ENCODE data around the gene RANBP17. TPM values are rescaled to one million over a fixed set of nuclear protein-coding genes. Genes with fewer than 3 reads are reported as not detected.

The RANBP17 gene
- total and polyA plus RNA-seq, 9 of the 15 experiments (the other 6 are each of a cell fraction or from before 2014, with no cell fraction given) = not detected

- TF ChIP-seq ZNF561 (CRISPR knock-in tag; conservative IDR thresholded peaks at IDR 0.05) = no peak
- TF ChIP-seq ZNF3 (CRISPR knock-in tag; IDR thresholded peaks at IDR 0.05) = no peak
- TF ChIP-seq FOXA1 (IDR thresholded peaks at IDR 0.05; ENCODE audit: borderline replicate concordance) = no peak
- TF ChIP-seq NRF1 (conservative IDR thresholded peaks at IDR 0.05 in 1 of 2, IDR thresholded peaks at IDR 0.05 in 1 of 2) = no peak
- no peak for TF ChIP-seq PPARD (CRISPR knock-in tag; IDR thresholded peaks at IDR 0.05)
- TF ChIP-seq ZNF184 (CRISPR knock-in tag; IDR thresholded peaks at IDR 0.05) = no peak
- TF ChIP-seq GTF3C2 (IDR thresholded peaks at IDR 0.05; ENCODE audit: borderline replicate concordance, extremely low read depth, insufficient read length) = no peak
- TF ChIP-seq ZNF79 (CRISPR knock-in tag; IDR thresholded peaks at IDR 0.05; ENCODE audit: low read depth) = no peak
- TF ChIP-seq ZNF830 (CRISPR knock-in tag; IDR thresholded peaks at IDR 0.05) = no peak
- TF ChIP-seq HNRNPLL (IDR thresholded peaks at IDR 0.05; ENCODE audit: low read depth, low read length, poor library complexity, severe bottlenecking) = no peak
- TF ChIP-seq FOS (IDR thresholded peaks at IDR 0.05; ENCODE audit: extremely low read depth, insufficient read length) = no peak
These were observed 296.0 kb downstream of the RANBP17 start (continued) for GRCh38 chr5:171157775-171158174.

Data from K562 (cell line).